SU-DHL-6 (cell line): ENCODE measurements around the gene FAM98C.

Source experiments
- H2AFZ ChIP-seq: fragments of 200-600 bp; sonication (generic); 2 replicates; pipeline ENCODE4 v1.6.1; 2014; ENCODE audit warnings: low read depth, mild to moderate bottlenecking, moderate library complexity, mixed read lengths, antibody characterized with exemption, low read length; ENCODE audit not compliant: severe bottlenecking
- H3F3A ChIP-seq: fragments of 200-600 bp; shearing (Covaris generic); 2 replicates; pipeline ENCODE4 v1.6.0; 2016; ENCODE audit warnings: antibody characterized with exemption, mild to moderate bottlenecking; ENCODE audit not compliant: insufficient read depth
- H3K27ac ChIP-seq: fragments of 200-600 bp; sonication (generic); 2 replicates; pipeline ENCODE4 v1.5.1; 2016; ENCODE audit warnings: low read depth, mild to moderate bottlenecking, low read length, moderate library complexity, mixed read lengths
- H3K27me3 ChIP-seq: fragments of 200-600 bp; sonication (generic), shearing (Covaris generic); 2 replicates; pipeline ENCODE4 v1.6.0; 2014; ENCODE audit warnings: mild to moderate bottlenecking, low read length
- H3K36me3 ChIP-seq: fragments of 200-600 bp; sonication (generic); 2 replicates; pipeline ENCODE4 v1.6.1; 2014; ENCODE audit warnings: mild to moderate bottlenecking, low read length, mixed read lengths
- H3K4me2 ChIP-seq: fragments of 300-600, 200-600 bp; shearing (Covaris generic), sonication (generic); 2 replicates; pipeline ENCODE4 v1.6.0; 2014; ENCODE audit warnings: low read length, low read depth, mild to moderate bottlenecking; ENCODE audit not compliant: poor library complexity, severe bottlenecking
- H3K4me3 ChIP-seq: fragments of 200-600 bp; sonication (generic); 2 replicates; pipeline ENCODE4 v1.5.1; 2014; ENCODE audit warnings: antibody characterized with exemption, low read length, mild to moderate bottlenecking, mixed read lengths; ENCODE audit not compliant: insufficient read depth, poor library complexity, severe bottlenecking
- H3K79me2 ChIP-seq: fragments of 200-600 bp; sonication (generic); 2 replicates; pipeline ENCODE4 v1.6.1; 2014; ENCODE audit warnings: mild to moderate bottlenecking, low read length, moderate library complexity; ENCODE audit not compliant: insufficient read depth
- H3K9ac ChIP-seq: fragments of 200-600 bp; sonication (generic); 2 replicates; pipeline ENCODE4 v1.7.0; 2014; ENCODE audit warnings: mild to moderate bottlenecking, low read length
- H3K9me2 ChIP-seq: fragments of 200-600 bp; sonication (generic); replicated peaks from 2 replicates; pipeline ENCODE4 v1.6.1; 2014; ENCODE audit warnings: low read length; ENCODE audit not compliant: insufficient read depth
- H3K9me3 ChIP-seq: fragments of 200-600 bp; sonication (generic); 2 replicates; pipeline ENCODE4 v1.6.1; 2014; ENCODE audit warnings: low read length, mixed read lengths; ENCODE audit not compliant: insufficient read depth
- H4K20me1 ChIP-seq: fragments of 200-600 bp; sonication (generic); 2 replicates; pipeline ENCODE4 v1.6.1; 2014; ENCODE audit warnings: low read depth, mild to moderate bottlenecking, antibody characterized with exemption, low read length, moderate library complexity, mixed read lengths
- EZH2phosphoT487 ChIP-seq: fragments of 200-600 bp; sonication (generic), shearing (Covaris generic); conservative IDR thresholded peaks from 2 replicates; pipeline ENCODE4 v1.6.1; 2018; ENCODE audit warnings: mild to moderate bottlenecking, antibody characterized with exemption, low read length, moderate library complexity, mixed read lengths
- TF ChIP-seq, protein P1 (sequence below): fragments of 200-600 bp; sonication (generic); IDR thresholded peaks from one replicate; pipeline ENCODE4 v1.5.1; 2017; ENCODE audit warnings: antibody characterized with exemption, mild to moderate bottlenecking, low read length, moderate library complexity; ENCODE audit not compliant: insufficient read depth, poor library complexity, severe bottlenecking

FAM98C gene

DNA sequence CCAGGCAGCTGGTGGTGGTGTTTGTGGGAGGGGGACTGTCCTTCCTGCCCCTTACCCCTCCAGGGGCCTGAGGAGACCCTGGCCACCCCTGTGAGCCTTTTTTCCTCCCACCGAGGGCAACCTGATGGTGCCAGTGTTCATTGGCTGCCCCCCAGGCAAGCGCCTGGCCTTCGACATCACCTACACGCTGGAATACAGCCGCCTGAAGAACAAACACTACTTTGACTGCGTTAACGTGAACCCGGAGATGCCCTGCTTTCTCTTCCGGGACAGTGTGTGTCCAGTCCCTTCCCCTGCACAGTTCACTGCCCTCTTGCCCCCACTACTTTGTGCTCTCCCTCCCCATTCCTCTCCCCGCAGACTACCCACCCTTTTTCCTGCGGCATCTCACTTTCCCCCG lies 35.9 kb upstream of the FAM98C start:
- Histone ChIP-seq H3K4me2 (no peak overlapping the region), H3K9me3 (no peaks in the 10 kb centered on the region), H4K20me1 (no peaks in the 10 kb centered on the region), H3K27me3 (no peaks in the 10 kb centered on the region), H3K4me3 (no peak overlapping the region), H3K27ac (no peak overlapping the region), H3K79me2 (no peaks in the 10 kb centered on the region), H3K9me2 (no peaks in the 10 kb centered on the region), H3F3A (no peaks in the 10 kb centered on the region), H3K9ac (no peak overlapping the region), H3K36me3 (no peaks in the 10 kb centered on the region), H2AFZ (no peak overlapping the region)
- TF ChIP-seq, protein P1, sequence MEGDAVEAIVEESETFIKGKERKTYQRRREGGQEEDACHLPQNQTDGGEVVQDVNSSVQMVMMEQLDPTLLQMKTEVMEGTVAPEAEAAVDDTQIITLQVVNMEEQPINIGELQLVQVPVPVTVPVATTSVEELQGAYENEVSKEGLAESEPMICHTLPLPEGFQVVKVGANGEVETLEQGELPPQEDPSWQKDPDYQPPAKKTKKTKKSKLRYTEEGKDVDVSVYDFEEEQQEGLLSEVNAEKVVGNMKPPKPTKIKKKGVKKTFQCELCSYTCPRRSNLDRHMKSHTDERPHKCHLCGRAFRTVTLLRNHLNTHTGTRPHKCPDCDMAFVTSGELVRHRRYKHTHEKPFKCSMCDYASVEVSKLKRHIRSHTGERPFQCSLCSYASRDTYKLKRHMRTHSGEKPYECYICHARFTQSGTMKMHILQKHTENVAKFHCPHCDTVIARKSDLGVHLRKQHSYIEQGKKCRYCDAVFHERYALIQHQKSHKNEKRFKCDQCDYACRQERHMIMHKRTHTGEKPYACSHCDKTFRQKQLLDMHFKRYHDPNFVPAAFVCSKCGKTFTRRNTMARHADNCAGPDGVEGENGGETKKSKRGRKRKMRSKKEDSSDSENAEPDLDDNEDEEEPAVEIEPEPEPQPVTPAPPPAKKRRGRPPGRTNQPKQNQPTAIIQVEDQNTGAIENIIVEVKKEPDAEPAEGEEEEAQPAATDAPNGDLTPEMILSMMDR: no peak
- no peak for TF ChIP-seq EZH2phosphoT487

DNA sequence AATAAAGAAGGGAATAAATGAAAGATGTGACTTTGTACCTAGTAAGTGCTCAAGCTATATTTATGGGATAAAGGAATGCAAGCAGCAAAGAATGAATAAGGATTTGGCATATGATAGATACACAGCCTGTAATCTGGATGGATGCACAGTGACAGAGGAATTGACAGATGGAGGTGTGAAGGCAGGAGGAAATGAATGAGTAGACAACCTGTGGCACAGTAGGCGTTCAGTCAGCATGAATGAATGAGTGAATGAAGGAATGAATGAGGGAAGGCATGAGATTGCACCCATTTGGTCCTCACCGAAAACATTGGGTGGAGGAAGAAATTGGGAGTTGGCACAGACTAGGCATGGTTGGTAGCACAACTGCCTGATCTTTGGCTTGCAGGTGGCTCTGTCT lies 33.3 kb upstream of the FAM98C start:
- H2AFZ ChIP-seq: no peak overlapping the region
- H3K4me2 ChIP-seq: no peak overlapping the region
- H3K79me2 ChIP-seq: no peaks in the 10 kb centered on the region
- no peaks in the 10 kb centered on the region for H3K9me3 ChIP-seq
- no peak for TF ChIP-seq EZH2phosphoT487
- TF ChIP-seq, protein P1: no peak
- H3K27me3 ChIP-seq: no peaks in the 10 kb centered on the region
- H3K27ac ChIP-seq: no peak overlapping the region
- H4K20me1 ChIP-seq: no peaks in the 10 kb centered on the region
- H3K4me3 ChIP-seq: no peak overlapping the region
- no peak overlapping the region for H3K9ac ChIP-seq
- no peaks in the 10 kb centered on the region; the same call in 1 of the 2 replicates for H3F3A ChIP-seq
- no peaks in the 10 kb centered on the region for H3K36me3 ChIP-seq
- H3K9me2 ChIP-seq: no peaks in the 10 kb centered on the region

DNA sequence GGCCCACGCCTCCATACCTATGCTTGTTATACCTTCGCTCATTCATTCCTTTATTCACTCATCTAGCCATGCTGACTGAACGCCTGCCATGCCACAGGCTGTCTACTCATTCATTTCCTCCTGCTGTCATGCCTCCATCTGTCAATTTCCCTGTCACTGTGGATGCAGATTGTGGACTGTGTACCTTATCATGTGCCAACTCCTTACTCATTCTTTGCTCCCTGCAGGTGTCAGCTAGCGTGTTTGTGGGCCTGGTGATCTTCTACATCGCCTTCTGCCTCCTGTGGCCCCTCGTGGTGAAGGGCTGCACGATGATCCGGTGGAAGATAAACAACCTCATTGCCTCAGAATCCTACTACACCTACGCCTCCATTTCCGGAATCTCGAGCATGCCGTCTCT lies 32.6 kb upstream of the FAM98C start:
- H2AFZ ChIP-seq: no peak overlapping the region
- no peaks in the 10 kb centered on the region for H3K9me2 ChIP-seq
- no peak overlapping the region for H3K4me2 ChIP-seq

More for the DNA sequence above, 32.6 kb upstream of the FAM98C start:
- Histone ChIP-seq H3F3A (no peaks in the 10 kb centered on the region; the same call in 1 of the 2 replicates), H4K20me1 (no peaks in the 10 kb centered on the region), H3K27me3 (no peaks in the 10 kb centered on the region), H3K9ac (no peak overlapping the region), H3K9me3 (no peaks in the 10 kb centered on the region), H3K79me2 (peaks cover 6% of the 10 kb centered on the region), H3K36me3 (no peaks in the 10 kb centered on the region), H3K27ac (no peak overlapping the region), H3K4me3 (no peak overlapping the region)
- TF ChIP-seq EZH2phosphoT487: no peak
- TF ChIP-seq, protein P1: no peak
